GM23338 (cell line): ENCODE measurements around the gene FIG4. TPM values are rescaled to one million over a fixed set of nuclear protein-coding genes. Genes with fewer than 3 reads are reported as not detected.

Experiments used
- ATAC-seq: fragments of 200-7000 bp; cut with Tn5 transposase; 3 replicates; pipeline ENCODE4 v1.9.1; 2020
- DNase-seq: peaks from one replicate; pipeline ENCODE4 v3.0.0-alpha.2; 2015; ENCODE audit warnings: low spot score
- H2AFZ ChIP-seq: fragments of 200-600 bp; sonication (generic); 2 replicates; pipeline ENCODE4 v1.8.0; 2016; ENCODE audit warnings: antibody characterized with exemption, mild to moderate bottlenecking, moderate library complexity
- H3F3A ChIP-seq: fragments of 200-600 bp; sonication (generic); replicated peaks from 2 replicates; pipeline ENCODE4 v1.8.0; 2017; ENCODE audit warnings: antibody characterized with exemption, mixed run types, low read depth
- H3K27ac ChIP-seq: fragments of 200-600 bp; sonication (generic); 2 replicates; pipeline ENCODE4 v1.6.1; 2016; ENCODE audit warnings: low read depth
- H3K27me3 ChIP-seq: fragments of 200-600 bp; sonication (generic); 2 replicates; pipeline ENCODE4 v1.8.0; 2016; ENCODE audit warnings: mild to moderate bottlenecking, mixed run types, moderate library complexity; ENCODE audit not compliant: insufficient read depth
- H3K36me3 ChIP-seq: fragments of 200-600 bp; sonication (generic); 2 replicates; pipeline ENCODE4 v1.8.0; 2016; ENCODE audit warnings: mild to moderate bottlenecking; ENCODE audit not compliant: insufficient read depth
- H3K4me1 ChIP-seq: fragments of 200-600 bp; sonication (generic); 2 replicates; pipeline ENCODE4 v1.8.0; 2016; ENCODE audit warnings: mild to moderate bottlenecking, moderate library complexity; ENCODE audit not compliant: insufficient read depth
- H3K4me2 ChIP-seq: fragments of 200-600 bp; sonication (generic); 2 replicates; pipeline ENCODE4 v1.7.1; 2017; ENCODE audit warnings: mixed run types
- H3K4me3 ChIP-seq: fragments of 200-600 bp; sonication (generic); 2 replicates; pipeline ENCODE4 v1.6.1; 2016; ENCODE audit warnings: mixed run types
- H3K79me2 ChIP-seq: fragments of 200-600 bp; sonication (generic); replicated peaks from 2 replicates; pipeline ENCODE4 v1.8.0; 2017; ENCODE audit warnings: mild to moderate bottlenecking; ENCODE audit not compliant: insufficient read depth
- H3K9me2 ChIP-seq: fragments of 200-600 bp; sonication (generic); 2 replicates; pipeline ENCODE4 v1.8.0; 2017; ENCODE audit not compliant: insufficient read depth
- H4K20me1 ChIP-seq: fragments of 200-600 bp; sonication (generic); replicated peaks from 2 replicates; pipeline ENCODE4 v1.8.0; 2017; ENCODE audit warnings: mild to moderate bottlenecking; ENCODE audit not compliant: insufficient read depth
- H3K27ac Mint-ChIP-seq: 2 replicates; pipeline ENCODE4 v1.8.0; 2020; ENCODE audit warnings: inconsistent platforms, mild to moderate bottlenecking, moderate library complexity, mixed read lengths
- H3K27me3 Mint-ChIP-seq: 3 replicates; pipeline ENCODE4 v1.8.0; 2022; ENCODE audit warnings: low read depth, mild to moderate bottlenecking, moderate library complexity, mixed read lengths, inconsistent platforms; ENCODE audit not compliant: insufficient read depth, poor library complexity
- H3K36me3 Mint-ChIP-seq: 3 replicates; pipeline ENCODE4 v1.8.0; 2021; ENCODE audit warnings: low read depth, mild to moderate bottlenecking, inconsistent platforms, moderate library complexity, mixed read lengths
- H3K4me1 Mint-ChIP-seq: 3 replicates; pipeline ENCODE4 v1.8.0; 2020; ENCODE audit warnings: mild to moderate bottlenecking, inconsistent platforms, mixed read lengths
- H3K4me3 Mint-ChIP-seq: 3 replicates; pipeline ENCODE4 v1.8.0; 2021; ENCODE audit warnings: moderate library complexity, mild to moderate bottlenecking, inconsistent platforms, mixed read lengths
- H3K9me3 Mint-ChIP-seq: 3 replicates; pipeline ENCODE4 v1.8.0; 2020; ENCODE audit warnings: moderate library complexity, mild to moderate bottlenecking, inconsistent platforms, mixed read lengths
- CREB1 ChIP-seq: fragments of 250-450 bp; sonication (Bioruptor Pico); IDR thresholded peaks from 2 replicates; pipeline ENCODE4 v1.5.0; 2020; ENCODE audit warnings: low read depth, mild to moderate bottlenecking, moderate library complexity
- EZH2 ChIP-seq: fragments of 200-600 bp; sonication (generic); IDR thresholded peaks from one replicate; pipeline ENCODE4 v1.8.0; 2017; ENCODE audit warnings: antibody characterized with exemption, mild to moderate bottlenecking, low read depth; ENCODE audit not compliant: unreplicated experiment
- EZH2phosphoT487 ChIP-seq: fragments of 200-600 bp; sonication (generic); IDR thresholded peaks from one replicate; pipeline ENCODE4 v1.8.1; 2018; ENCODE audit warnings: antibody characterized with exemption; ENCODE audit not compliant: unreplicated experiment
- JUNB ChIP-seq: IDR thresholded peaks from one replicate; pipeline ENCODE4 v1.6.1; 2016; ENCODE audit warnings: antibody characterized with exemption; ENCODE audit not compliant: unreplicated experiment
- NANOG ChIP-seq: IDR thresholded peaks from 2 replicates; pipeline ENCODE4 v1.6.1; 2016; ENCODE audit warnings: antibody characterized with exemption, borderline replicate concordance
- POLR2AphosphoS5 ChIP-seq: IDR thresholded peaks from 2 replicates; pipeline ENCODE4 v1.6.1; 2016; ENCODE audit warnings: antibody characterized with exemption, low read depth
- REST ChIP-seq: IDR thresholded peaks from one replicate; pipeline ENCODE4 v1.6.1; 2018; ENCODE audit warnings: antibody characterized with exemption; ENCODE audit not compliant: unreplicated experiment
- STAT1 ChIP-seq: IDR thresholded peaks from one replicate; pipeline ENCODE4 v1.6.1; 2016; ENCODE audit warnings: antibody characterized with exemption; ENCODE audit not compliant: unreplicated experiment
- ZNF114 ChIP-seq: fragments of 250-450 bp; sonication (Bioruptor Pico); IDR thresholded peaks from 2 replicates; pipeline ENCODE4 v1.5.0; 2020; ENCODE audit warnings: mild to moderate bottlenecking, moderate library complexity
- ZNF331 ChIP-seq: fragments of 250-450 bp; sonication (Bioruptor Pico); IDR thresholded peaks from 2 replicates; pipeline ENCODE4 v1.5.0; 2020; ENCODE audit warnings: low read depth, mild to moderate bottlenecking, moderate library complexity
- polyA plus RNA-seq: library from polyadenylated mRNA; unstranded; fragments of >200 nt; fragmentation: Nextera tagmentation; extraction: Ambion mirVana; gene quantifications from 2 replicates; pipeline ENCODE4 v1.2.1, GENCODE V29; 2016
- total RNA-seq: library from RNA; depleted of rRNA; stranded (reverse); fragments of >200 nt; shearing (Covaris generic); gene quantifications from 2 replicates; pipeline ENCODE4 v1.2.3, GENCODE V29; 2014
- TF ChIP-seq, protein P1 (sequence below): IDR thresholded peaks from 2 replicates; pipeline ENCODE4 v1.6.1; 2016; ENCODE audit warnings: antibody characterized with exemption
- TF ChIP-seq, protein P2 (sequence below): fragments of 250-450 bp; sonication (Bioruptor Pico); IDR thresholded peaks from 2 replicates; pipeline ENCODE4 v1.5.0; 2020; ENCODE audit warnings: mild to moderate bottlenecking, moderate library complexity

Gene FIG4
- total and polyA plus RNA-seq, 2 experiments from 2014 or later: 7.0 to 16.9 TPM

DNA sequence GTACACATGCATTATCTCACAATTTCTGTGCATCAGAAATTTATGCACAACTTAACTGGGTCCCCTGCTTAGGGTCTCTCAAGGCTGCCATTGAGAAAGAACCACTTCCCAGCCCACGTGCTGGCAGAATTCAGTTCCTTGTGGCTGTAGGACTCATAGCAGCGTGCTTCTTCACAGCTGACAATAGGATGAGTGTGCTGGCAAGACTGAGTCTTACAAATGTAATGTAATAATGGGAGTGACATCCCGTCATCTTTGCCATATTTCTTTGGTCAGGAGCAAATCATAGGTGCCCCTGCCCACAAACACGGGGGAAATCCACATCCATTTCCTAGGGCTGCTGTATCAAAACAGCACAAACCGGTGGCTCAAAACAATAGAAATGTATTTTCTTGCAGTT is 77.4 kb downstream of the FIG4 start (continued):
- TF ChIP-seq STAT1: no peak
- TF ChIP-seq POLR2AphosphoS5: no peak
- TF ChIP-seq ZNF331 (CRISPR knock-in tag): no peak
- no peak for TF ChIP-seq CREB1 (CRISPR knock-in tag)
- TF ChIP-seq, protein P1, sequence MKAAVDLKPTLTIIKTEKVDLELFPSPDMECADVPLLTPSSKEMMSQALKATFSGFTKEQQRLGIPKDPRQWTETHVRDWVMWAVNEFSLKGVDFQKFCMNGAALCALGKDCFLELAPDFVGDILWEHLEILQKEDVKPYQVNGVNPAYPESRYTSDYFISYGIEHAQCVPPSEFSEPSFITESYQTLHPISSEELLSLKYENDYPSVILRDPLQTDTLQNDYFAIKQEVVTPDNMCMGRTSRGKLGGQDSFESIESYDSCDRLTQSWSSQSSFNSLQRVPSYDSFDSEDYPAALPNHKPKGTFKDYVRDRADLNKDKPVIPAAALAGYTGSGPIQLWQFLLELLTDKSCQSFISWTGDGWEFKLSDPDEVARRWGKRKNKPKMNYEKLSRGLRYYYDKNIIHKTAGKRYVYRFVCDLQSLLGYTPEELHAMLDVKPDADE: no peak
- no peak for TF ChIP-seq EZH2
- TF ChIP-seq EZH2phosphoT487: no peak

GRCh38 chr6:109769213-109769612 is 78.1 kb downstream of the FIG4 start:
- H3K79me2 ChIP-seq: no peaks in the 10 kb centered on the region
- no peak overlapping the region for H3K4me3 Mint-ChIP-seq
- no peaks in the 10 kb centered on the region for H3K9me3 Mint-ChIP-seq
- no peaks in the 10 kb centered on the region for H4K20me1 ChIP-seq
- peaks cover 16% of the 10 kb centered on the region; the same call in 2 of the 3 replicates for H3K36me3 Mint-ChIP-seq
- H3K4me1 ChIP-seq: no peaks in the 10 kb centered on the region
- no peak for DNase-seq
- H3K4me1 Mint-ChIP-seq: no peaks in the 10 kb centered on the region
- H3K27me3 Mint-ChIP-seq: no peaks in the 10 kb centered on the region
- no peaks in the 10 kb centered on the region for H3K27me3 ChIP-seq
- no peak overlapping the region for H3K27ac ChIP-seq
- no peaks in the 10 kb centered on the region for H3F3A ChIP-seq
- no peaks in the 10 kb centered on the region for H3K36me3 ChIP-seq
- H3K4me3 ChIP-seq: no peak overlapping the region
- H3K4me2 ChIP-seq: no peak overlapping the region
- H2AFZ ChIP-seq: no peak overlapping the region
- ATAC-seq: no peak
- no peak overlapping the region for H3K27ac Mint-ChIP-seq
- H3K9me2 ChIP-seq: no peaks in the 10 kb centered on the region
- TF ChIP-seq STAT1 (no peak), CREB1 (CRISPR knock-in tag) (no peak), NANOG (no peak), ZNF331 (CRISPR knock-in tag) (no peak), REST (no peak), ZNF114 (CRISPR knock-in tag) (no peak), EZH2phosphoT487 (no peak), POLR2AphosphoS5 (no peak), JUNB (no peak)
- TF ChIP-seq, protein P2, sequence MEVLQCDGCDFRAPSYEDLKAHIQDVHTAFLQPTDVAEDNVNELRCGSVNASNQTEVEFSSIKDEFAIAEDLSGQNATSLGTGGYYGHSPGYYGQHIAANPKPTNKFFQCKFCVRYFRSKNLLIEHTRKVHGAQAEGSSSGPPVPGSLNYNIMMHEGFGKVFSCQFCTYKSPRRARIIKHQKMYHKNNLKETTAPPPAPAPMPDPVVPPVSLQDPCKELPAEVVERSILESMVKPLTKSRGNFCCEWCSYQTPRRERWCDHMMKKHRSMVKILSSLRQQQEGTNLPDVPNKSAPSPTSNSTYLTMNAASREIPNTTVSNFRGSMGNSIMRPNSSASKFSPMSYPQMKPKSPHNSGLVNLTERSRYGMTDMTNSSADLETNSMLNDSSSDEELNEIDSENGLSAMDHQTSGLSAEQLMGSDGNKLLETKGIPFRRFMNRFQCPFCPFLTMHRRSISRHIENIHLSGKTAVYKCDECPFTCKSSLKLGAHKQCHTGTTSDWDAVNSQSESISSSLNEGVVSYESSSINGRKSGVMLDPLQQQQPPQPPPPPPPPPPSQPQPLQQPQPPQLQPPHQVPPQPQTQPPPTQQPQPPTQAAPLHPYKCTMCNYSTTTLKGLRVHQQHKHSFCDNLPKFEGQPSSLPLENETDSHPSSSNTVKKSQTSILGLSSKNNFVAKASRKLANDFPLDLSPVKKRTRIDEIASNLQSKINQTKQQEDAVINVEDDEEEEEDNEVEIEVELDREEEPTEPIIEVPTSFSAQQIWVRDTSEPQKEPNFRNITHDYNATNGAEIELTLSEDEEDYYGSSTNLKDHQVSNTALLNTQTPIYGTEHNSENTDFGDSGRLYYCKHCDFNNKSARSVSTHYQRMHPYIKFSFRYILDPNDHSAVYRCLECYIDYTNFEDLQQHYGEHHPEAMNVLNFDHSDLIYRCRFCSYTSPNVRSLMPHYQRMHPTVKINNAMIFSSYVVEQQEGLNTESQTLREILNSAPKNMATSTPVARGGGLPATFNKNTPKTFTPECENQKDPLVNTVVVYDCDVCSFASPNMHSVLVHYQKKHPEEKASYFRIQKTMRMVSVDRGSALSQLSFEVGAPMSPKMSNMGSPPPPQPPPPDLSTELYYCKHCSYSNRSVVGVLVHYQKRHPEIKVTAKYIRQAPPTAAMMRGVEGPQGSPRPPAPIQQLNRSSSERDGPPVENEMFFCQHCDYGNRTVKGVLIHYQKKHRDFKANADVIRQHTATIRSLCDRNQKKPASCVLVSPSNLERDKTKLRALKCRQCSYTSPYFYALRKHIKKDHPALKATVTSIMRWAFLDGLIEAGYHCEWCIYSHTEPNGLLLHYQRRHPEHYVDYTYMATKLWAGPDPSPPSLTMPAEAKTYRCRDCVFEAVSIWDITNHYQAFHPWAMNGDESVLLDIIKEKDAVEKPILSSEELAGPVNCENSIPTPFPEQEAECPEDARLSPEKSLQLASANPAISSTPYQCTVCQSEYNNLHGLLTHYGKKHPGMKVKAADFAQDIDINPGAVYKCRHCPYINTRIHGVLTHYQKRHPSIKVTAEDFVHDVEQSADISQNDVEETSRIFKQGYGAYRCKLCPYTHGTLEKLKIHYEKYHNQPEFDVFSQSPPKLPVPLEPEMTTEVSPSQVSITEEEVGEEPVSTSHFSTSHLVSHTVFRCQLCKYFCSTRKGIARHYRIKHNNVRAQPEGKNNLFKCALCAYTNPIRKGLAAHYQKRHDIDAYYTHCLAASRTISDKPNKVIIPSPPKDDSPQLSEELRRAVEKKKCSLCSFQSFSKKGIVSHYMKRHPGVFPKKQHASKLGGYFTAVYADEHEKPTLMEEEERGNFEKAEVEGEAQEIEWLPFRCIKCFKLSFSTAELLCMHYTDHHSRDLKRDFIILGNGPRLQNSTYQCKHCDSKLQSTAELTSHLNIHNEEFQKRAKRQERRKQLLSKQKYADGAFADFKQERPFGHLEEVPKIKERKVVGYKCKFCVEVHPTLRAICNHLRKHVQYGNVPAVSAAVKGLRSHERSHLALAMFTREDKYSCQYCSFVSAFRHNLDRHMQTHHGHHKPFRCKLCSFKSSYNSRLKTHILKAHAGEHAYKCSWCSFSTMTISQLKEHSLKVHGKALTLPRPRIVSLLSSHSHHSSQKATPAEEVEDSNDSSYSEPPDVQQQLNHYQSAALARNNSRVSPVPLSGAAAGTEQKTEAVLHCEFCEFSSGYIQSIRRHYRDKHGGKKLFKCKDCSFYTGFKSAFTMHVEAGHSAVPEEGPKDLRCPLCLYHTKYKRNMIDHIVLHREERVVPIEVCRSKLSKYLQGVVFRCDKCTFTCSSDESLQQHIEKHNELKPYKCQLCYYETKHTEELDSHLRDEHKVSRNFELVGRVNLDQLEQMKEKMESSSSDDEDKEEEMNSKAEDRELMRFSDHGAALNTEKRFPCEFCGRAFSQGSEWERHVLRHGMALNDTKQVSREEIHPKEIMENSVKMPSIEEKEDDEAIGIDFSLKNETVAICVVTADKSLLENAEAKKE (CRISPR knock-in tag): no peak
- TF ChIP-seq, protein P1: no peak
